Measurements from ENCODE around the gene MYDGF. TPM values are rescaled to one million over a fixed set of nuclear protein-coding genes. Genes with fewer than 3 reads are reported as not detected.

MYDGF gene
- total and polyA plus RNA-seq, 4 donors, result 47.7 to 80.0 (median 70.6) TPM

DNA sequence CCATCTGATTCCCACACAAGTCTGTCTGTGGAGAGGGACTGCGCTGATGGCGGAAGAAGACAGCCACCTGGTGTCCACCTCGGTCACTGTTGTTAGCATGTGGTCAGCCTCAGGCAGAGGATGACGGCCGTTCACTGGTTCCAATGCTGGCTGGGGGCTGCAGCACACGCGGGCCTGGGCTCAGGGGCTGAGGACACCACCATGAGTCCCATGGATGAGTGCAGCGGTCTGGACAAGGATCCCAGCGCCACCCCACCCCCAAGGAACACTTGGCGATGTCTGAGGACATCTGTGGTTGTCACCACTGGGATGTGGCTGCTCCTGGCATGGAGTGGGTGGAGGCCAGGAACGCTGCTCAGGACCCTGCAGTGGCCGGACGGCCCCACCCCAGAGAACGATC lies 42.6 kb upstream of the MYDGF start:
- no peaks in the 10 kb centered on the region for H3K4me1 ChIP-seq (ENCODE audit: control insufficient read depth, insufficient read depth, low read length)
- no peaks in the 10 kb centered on the region for H3K27me3 ChIP-seq (ENCODE audit: control insufficient read depth, insufficient read depth, low read length)
- no peak overlapping the region for H3K4me3 ChIP-seq (ENCODE audit: low read depth, low read length)
- DNase-seq (ENCODE audit: low read depth in 4 of 6, low spot score in 6 of 6), result no peak
- WGBS (ENCODE audit: insufficient coverage), result 93% methylated on average over 14 of the region's 14 CpGs
- peaks cover 93% of the 10 kb centered on the region for H3K36me3 ChIP-seq (ENCODE audit: control insufficient read depth, insufficient read depth, low read length)
- no peak overlapping the region for H3K27ac ChIP-seq (ENCODE audit: low read depth, low read length)
- H3K9me3 ChIP-seq (ENCODE audit: control insufficient read depth, insufficient read depth, low read length), result no peaks in the 10 kb centered on the region

DNA sequence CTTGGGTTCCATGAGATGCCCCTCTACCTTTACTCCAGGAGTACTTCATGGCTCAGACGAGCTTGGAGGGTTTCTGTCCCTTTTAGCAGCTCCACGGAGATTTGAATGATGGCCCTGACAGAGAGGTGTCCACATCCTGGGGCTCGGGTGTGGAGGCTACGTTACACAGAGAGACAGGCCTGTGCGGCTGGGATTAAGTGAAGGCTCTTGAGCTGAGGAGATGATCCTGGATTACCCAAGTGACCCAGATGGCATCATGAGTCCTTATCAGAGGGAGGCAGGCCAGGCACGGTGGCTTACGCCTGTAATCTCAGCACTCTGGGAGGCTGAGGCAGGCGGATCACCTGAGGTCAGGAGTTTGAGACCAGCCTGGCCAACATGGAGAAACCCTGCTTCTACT lies 41.1 kb upstream of the MYDGF start:
- H3K27ac ChIP-seq (ENCODE audit: low read depth, low read length), result no peak overlapping the region
- no peaks in the 10 kb centered on the region for H3K4me1 ChIP-seq (ENCODE audit: control insufficient read depth, insufficient read depth, low read length)
- no peaks in the 10 kb centered on the region for H3K27me3 ChIP-seq (ENCODE audit: control insufficient read depth, insufficient read depth, low read length)
- peaks cover 85% of the 10 kb centered on the region for H3K36me3 ChIP-seq (ENCODE audit: control insufficient read depth, insufficient read depth, low read length)
- no peak overlapping the region for H3K4me3 ChIP-seq (ENCODE audit: low read depth, low read length)
- H3K9me3 ChIP-seq (ENCODE audit: control insufficient read depth, insufficient read depth, low read length), result no peaks in the 10 kb centered on the region
- no peak for DNase-seq (ENCODE audit: low read depth in 4 of 6, low spot score in 6 of 6)
- WGBS (ENCODE audit: insufficient coverage), result 96% methylated on average over 5 of the region's 8 CpGs

DNA sequence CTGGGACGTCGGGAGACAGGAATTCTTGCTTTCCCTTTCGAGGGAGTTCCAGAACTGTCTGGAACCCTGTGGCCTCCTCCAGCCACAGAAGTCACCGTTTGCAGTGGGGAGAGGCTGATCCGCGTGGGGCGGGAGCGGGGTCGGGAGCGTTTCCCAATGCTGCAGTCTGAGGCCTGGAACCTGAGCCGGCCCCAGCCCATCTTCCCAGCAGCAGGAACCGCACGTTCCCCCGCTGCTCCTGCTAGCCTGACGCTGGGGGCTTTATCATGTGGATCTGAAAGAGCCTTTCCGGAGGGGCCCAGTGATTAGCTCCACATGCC lies 40.1 kb upstream of the MYDGF start:
- Histone ChIP-seq H3K27ac (ENCODE audit: low read depth, low read length) (no peak overlapping the region), H3K36me3 (ENCODE audit: control insufficient read depth, insufficient read depth, low read length) (peaks cover 84% of the 10 kb centered on the region), H3K4me3 (ENCODE audit: low read depth, low read length) (no peak overlapping the region), H3K27me3 (ENCODE audit: control insufficient read depth, insufficient read depth, low read length) (no peaks in the 10 kb centered on the region), H3K4me1 (ENCODE audit: control insufficient read depth, insufficient read depth, low read length) (no peaks in the 10 kb centered on the region), H3K9me3 (ENCODE audit: control insufficient read depth, insufficient read depth, low read length) (no peaks in the 10 kb centered on the region)
- 90% methylated on average over 16 of the region's 16 CpGs for WGBS (ENCODE audit: insufficient coverage)
- DNase-seq (ENCODE audit: low read depth in 4 of 6, low spot score in 6 of 6), result no peak

DNA sequence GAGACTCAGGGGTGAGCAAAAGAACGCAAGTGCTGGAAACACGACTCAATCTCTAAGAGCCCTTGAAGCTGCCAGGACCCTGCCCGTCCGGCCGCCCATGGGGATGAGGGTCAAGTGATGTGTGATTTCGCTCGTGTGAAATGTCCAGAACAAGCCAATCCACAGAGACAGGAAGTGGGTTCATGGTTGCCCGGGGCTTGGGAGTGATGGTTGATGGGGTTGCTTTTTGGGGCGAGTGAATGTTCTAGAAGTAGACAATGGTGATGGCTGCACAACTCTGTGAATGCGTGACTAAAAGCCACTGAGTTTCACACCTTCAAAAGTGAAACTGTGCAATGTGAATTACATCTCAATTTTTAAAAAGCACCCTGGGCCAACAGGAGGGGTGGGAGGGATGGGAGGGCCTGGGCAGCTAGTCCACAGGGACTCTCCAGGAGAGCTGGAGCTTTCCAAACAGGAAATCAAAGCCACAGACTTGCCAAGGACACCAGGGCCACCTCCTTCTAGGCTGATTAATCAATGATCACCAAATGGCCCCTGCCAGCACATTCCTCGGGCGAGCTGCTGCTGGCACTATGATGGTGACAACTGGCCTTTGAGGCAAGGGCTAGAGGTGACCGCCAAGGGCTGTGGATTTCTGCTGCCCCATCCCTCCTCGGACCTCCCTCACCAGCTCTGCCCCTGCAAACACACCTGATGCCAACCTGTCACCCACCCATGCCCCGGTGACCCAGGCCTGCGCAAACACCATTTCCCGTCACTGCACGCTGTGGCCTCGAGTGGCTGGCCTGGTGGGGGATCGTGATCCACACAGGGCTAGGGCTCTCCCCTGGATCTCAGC lies 39.5 kb upstream of the MYDGF start:
- H3K36me3 ChIP-seq (ENCODE audit: control insufficient read depth, insufficient read depth, low read length), result peaks cover 79% of the 10 kb centered on the region
- no peaks in the 10 kb centered on the region for H3K27me3 ChIP-seq (ENCODE audit: control insufficient read depth, insufficient read depth, low read length)
- H3K4me3 ChIP-seq (ENCODE audit: low read depth, low read length), result no peak overlapping the region
- H3K9me3 ChIP-seq (ENCODE audit: control insufficient read depth, insufficient read depth, low read length), result no peaks in the 10 kb centered on the region
- H3K4me1 ChIP-seq (ENCODE audit: control insufficient read depth, insufficient read depth, low read length), result no peaks in the 10 kb centered on the region
- DNase-seq (ENCODE audit: low read depth in 4 of 6, low spot score in 6 of 6), result no peak
- 96% methylated on average over 17 of the region's 20 CpGs for WGBS (ENCODE audit: insufficient coverage)
- H3K27ac ChIP-seq (ENCODE audit: low read depth, low read length), result no peak overlapping the region

DNA sequence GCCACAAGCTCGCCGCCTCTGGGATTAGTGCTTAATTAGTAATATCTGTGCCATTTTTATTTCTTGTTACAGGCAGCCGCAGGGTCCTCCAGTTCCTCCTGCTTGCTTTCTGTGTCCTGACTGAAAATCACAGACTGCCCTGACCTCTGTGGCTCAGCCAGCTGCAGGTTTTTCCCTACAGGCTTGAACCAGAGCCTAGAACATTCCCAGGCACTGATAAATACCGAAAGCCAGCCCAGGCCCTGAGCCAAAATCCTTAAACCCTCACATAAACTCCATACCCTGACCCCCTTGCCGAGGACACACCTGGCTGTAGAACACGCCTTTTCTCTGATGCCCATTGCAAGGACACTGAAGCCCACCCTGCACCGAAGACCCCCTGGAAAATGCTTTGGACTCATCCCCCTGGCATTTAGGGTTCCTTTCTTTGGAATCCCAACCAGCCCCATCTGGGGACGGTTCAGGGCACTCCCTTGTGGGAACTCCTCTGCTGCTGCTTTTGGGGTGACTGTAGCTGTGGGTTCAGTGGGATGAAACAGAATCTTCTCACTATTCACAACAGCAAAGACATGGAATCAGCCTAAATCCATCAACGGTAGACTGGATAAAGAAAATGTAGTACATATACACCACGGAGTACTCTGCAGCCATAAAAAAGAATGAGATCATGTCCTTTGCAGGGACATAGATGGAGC lies 38.0 kb upstream of the MYDGF start:
- no peak overlapping the region for H3K4me3 ChIP-seq (ENCODE audit: low read depth, low read length)
- no peaks in the 10 kb centered on the region for H3K4me1 ChIP-seq (ENCODE audit: control insufficient read depth, insufficient read depth, low read length)
- H3K36me3 ChIP-seq (ENCODE audit: control insufficient read depth, insufficient read depth, low read length), result peaks cover 79% of the 10 kb centered on the region
- DNase-seq (ENCODE audit: low read depth in 4 of 6, low spot score in 6 of 6), result no peak
- no peaks in the 10 kb centered on the region for H3K9me3 ChIP-seq (ENCODE audit: control insufficient read depth, insufficient read depth, low read length)
- no peak overlapping the region for H3K27ac ChIP-seq (ENCODE audit: low read depth, low read length)
- 97% methylated on average over 5 of the region's 10 CpGs for WGBS (ENCODE audit: insufficient coverage)
- H3K27me3 ChIP-seq (ENCODE audit: control insufficient read depth, insufficient read depth, low read length), result no peaks in the 10 kb centered on the region

DNA sequence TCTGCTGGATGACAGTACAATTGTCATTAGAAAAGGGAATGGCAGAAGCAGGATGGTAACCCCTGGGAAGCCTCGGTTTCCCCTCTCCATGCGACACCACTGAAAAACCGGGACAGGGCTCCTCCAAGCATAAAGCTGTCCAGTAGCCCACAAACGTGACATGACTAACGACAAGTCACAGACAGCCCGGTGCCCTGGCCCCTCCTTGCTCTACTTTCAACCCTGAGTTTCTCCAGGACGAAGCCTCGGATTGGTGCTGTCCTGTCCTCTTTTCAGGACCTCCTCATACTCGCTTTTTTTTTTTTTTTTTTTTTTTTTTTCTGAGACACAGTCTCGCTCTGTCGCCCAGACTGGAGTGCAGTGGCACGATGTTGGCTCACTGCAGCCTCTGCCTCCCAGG lies 37.2 kb upstream of the MYDGF start:
- H3K4me3 ChIP-seq (ENCODE audit: low read depth, low read length), result no peak overlapping the region
- no peaks in the 10 kb centered on the region for H3K4me1 ChIP-seq (ENCODE audit: control insufficient read depth, insufficient read depth, low read length)
- no peak overlapping the region for H3K27ac ChIP-seq (ENCODE audit: low read depth, low read length)
- H3K9me3 ChIP-seq (ENCODE audit: control insufficient read depth, insufficient read depth, low read length), result no peaks in the 10 kb centered on the region
- H3K36me3 ChIP-seq (ENCODE audit: control insufficient read depth, insufficient read depth, low read length), result peaks cover 79% of the 10 kb centered on the region
- DNase-seq (ENCODE audit: low read depth in 4 of 6, low spot score in 6 of 6), result no peak
- H3K27me3 ChIP-seq (ENCODE audit: control insufficient read depth, insufficient read depth, low read length), result no peaks in the 10 kb centered on the region
- WGBS (ENCODE audit: insufficient coverage), result 81% methylated on average over 8 of the region's 12 CpGs

DNA sequence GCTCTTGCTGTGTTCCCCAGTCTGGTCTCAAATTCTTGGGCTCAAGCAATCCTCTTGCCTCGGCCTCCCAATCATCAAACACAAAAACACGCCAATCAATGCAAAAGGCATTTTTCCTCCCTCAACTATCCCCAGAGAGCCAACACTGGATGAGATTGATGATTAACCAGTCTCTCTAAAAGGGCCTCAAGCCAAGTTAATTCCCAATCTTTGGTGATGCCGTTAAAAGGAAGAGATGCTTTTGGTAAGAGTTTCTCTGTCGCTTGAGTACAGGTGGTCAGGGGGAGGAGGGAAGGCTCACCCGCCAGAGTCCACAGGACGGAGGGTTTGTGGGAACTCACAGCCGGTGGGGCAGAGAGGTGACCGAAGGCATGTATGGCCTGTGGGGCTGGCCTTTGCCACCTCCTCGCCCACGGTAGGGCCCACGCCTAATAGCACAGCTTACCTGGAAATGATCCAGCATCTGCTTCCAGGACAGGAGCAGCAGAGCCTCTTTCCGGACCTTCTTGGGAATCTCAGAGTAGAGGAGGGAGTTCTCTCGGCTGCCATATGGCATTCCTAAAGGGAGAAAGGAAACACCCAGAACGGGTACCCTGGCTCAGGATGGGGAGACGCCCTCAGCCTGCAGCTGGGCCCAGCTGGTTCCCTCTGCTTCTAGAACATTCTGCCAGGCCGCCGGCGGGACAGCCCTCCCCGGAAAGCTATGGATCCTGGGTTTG lies 35.4 kb upstream of the MYDGF start:
- Histone ChIP-seq H3K4me1 (ENCODE audit: control insufficient read depth, insufficient read depth, low read length) (no peaks in the 10 kb centered on the region), H3K27me3 (ENCODE audit: control insufficient read depth, insufficient read depth, low read length) (no peaks in the 10 kb centered on the region), H3K9me3 (ENCODE audit: control insufficient read depth, insufficient read depth, low read length) (no peaks in the 10 kb centered on the region), H3K27ac (ENCODE audit: low read depth, low read length) (no peak overlapping the region), H3K4me3 (ENCODE audit: low read depth, low read length) (no peak overlapping the region), H3K36me3 (ENCODE audit: control insufficient read depth, insufficient read depth, low read length) (peaks cover 81% of the 10 kb centered on the region)
- DNase-seq (ENCODE audit: low read depth in 4 of 6, low spot score in 6 of 6), result no peak
- WGBS (ENCODE audit: insufficient coverage), result 75% methylated on average over 16 of the region's 19 CpGs

DNA sequence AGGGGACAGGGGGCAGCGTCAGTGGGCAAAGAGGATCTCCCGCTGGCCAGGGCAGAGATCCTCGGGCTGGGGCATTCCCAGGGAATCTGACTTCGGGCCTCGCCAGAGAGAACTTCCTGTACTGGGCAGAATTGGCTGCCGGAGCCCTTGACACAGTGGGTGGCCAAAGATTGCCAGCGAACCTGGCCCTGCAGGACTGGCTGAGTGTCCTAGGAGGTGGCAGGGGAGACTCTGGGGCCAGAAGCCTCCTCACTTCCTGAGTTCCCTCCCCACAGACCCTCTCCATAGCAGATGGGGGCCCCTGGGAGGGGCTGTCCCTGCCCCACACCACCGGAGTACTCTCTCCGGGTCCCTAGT lies 34.2 kb upstream of the MYDGF start:
- H3K36me3 ChIP-seq (ENCODE audit: control insufficient read depth, insufficient read depth, low read length), result peaks cover 82% of the 10 kb centered on the region
- no peaks in the 10 kb centered on the region for H3K4me1 ChIP-seq (ENCODE audit: control insufficient read depth, insufficient read depth, low read length)
- H3K9me3 ChIP-seq (ENCODE audit: control insufficient read depth, insufficient read depth, low read length), result no peaks in the 10 kb centered on the region
- WGBS (ENCODE audit: insufficient coverage), result 94% methylated on average over 9 of the region's 9 CpGs
- no peak overlapping the region for H3K4me3 ChIP-seq (ENCODE audit: low read depth, low read length)
- no peaks in the 10 kb centered on the region for H3K27me3 ChIP-seq (ENCODE audit: control insufficient read depth, insufficient read depth, low read length)
- DNase-seq (ENCODE audit: low read depth in 4 of 6, low spot score in 6 of 6), result no peak
- no peak overlapping the region for H3K27ac ChIP-seq (ENCODE audit: low read depth, low read length)

DNA sequence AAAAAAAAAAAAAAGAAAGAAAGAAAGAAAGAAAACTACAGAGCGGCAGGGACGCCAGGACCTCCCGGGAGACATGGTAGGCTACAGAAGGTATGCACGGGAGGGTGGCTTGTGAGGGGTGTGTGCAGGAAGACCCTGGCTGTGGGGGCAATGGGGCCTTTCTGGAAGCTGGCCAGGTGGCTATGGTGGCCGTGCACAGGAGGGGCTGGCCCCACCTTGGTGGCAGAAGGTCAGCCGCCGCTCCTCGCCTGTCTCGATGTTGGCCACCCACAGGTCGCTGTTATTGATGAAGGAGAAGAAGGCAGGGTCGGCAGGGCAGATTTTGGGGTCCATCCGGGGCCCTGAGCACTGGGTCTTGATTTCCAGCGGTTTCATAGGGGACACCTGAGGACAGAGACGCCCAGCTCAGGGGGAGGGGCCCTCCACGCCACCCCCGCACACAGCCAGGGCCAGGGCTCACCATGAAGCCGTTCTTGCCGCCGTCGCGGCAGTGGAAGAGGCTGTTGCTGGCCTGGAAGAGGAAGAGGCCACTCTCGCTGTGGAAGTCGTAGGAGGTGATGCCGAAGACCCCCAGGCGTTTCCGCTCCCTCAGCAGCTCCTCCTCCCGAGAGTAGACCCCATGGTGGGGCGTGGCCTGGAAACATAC lies 33.7 kb upstream of the MYDGF start:
- H3K27me3 ChIP-seq (ENCODE audit: control insufficient read depth, insufficient read depth, low read length), result no peaks in the 10 kb centered on the region
- no peak overlapping the region for H3K4me3 ChIP-seq (ENCODE audit: low read depth, low read length)
- H3K9me3 ChIP-seq (ENCODE audit: control insufficient read depth, insufficient read depth, low read length), result no peaks in the 10 kb centered on the region
- peaks cover 82% of the 10 kb centered on the region for H3K36me3 ChIP-seq (ENCODE audit: control insufficient read depth, insufficient read depth, low read length)
- DNase-seq (ENCODE audit: low read depth in 4 of 6, low spot score in 6 of 6), result no peak
- WGBS (ENCODE audit: insufficient coverage), result 96% methylated on average over 28 of the region's 28 CpGs
- no peak overlapping the region for H3K27ac ChIP-seq (ENCODE audit: low read depth, low read length)
- no peaks in the 10 kb centered on the region for H3K4me1 ChIP-seq (ENCODE audit: control insufficient read depth, insufficient read depth, low read length)

All from spinal cord (tissue), 10 donors.